GM13977 (cell line): ENCODE results near the gene PYGL.
"Not testable (repeated sequence)": the region's sequence is repeated elsewhere in the genome, so short reads cannot be mapped to it uniquely, and the experiment has no call there.

ENCODE experiments used
- DNase-seq: peaks from one replicate; pipeline ENCODE4 v3.0.0; 2012; ENCODE audit warnings: low spot score
- in situ Hi-C: fragments of 300-500 bp; cut with MboI; formaldehyde crosslinking; loops from one replicate; pipeline ENCODE4 v1.12.0; 2022; ENCODE audit warnings: low sequenced_read_pairs, low pct_unique_long_range_greater_than_20kb, mixed read lengths, inconsistent platforms; ENCODE audit not compliant: unreplicated experiment
- TF ChIP-seq, protein P1 (sequence below): IDR thresholded peaks from 2 replicates; pipeline ENCODE4 v1.5.1; 2012; ENCODE audit warnings: mild to moderate bottlenecking, control low read depth; ENCODE audit not compliant: insufficient read depth; ENCODE audit errors: extremely low read depth, missing control alignments

PYGL gene

GRCh38 chr14:50928002-50928635 is 16.2 kb downstream of the PYGL start:
- in situ Hi-C loops, result no loop called here
- TF ChIP-seq, protein P1, sequence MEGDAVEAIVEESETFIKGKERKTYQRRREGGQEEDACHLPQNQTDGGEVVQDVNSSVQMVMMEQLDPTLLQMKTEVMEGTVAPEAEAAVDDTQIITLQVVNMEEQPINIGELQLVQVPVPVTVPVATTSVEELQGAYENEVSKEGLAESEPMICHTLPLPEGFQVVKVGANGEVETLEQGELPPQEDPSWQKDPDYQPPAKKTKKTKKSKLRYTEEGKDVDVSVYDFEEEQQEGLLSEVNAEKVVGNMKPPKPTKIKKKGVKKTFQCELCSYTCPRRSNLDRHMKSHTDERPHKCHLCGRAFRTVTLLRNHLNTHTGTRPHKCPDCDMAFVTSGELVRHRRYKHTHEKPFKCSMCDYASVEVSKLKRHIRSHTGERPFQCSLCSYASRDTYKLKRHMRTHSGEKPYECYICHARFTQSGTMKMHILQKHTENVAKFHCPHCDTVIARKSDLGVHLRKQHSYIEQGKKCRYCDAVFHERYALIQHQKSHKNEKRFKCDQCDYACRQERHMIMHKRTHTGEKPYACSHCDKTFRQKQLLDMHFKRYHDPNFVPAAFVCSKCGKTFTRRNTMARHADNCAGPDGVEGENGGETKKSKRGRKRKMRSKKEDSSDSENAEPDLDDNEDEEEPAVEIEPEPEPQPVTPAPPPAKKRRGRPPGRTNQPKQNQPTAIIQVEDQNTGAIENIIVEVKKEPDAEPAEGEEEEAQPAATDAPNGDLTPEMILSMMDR, result no peak
- DNase-seq, result no peak

DNA sequence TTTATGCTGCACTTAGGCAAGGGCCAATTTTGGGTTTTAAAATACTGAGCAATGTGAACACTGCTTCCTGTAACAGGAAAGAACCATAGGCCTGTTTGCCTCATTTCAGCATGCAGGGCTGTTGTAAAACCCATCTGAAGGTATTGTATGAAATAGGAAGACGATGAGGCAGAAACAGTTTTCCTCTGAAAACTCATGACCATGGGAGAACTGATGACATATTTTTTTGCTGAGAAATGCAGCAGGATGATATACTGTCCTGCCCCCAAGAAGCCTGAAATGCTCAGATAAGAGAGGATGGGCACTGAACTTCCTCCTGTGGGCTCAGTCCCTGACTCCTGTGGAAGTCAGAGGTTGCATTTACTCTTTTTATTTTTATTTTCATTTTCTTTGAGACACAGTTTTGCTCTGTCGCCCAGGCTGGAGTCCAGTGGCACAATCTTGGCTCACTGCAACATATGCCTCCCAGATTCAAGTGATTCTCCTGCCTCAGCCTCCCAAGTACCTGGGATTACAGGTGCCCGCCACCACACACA is 17.4 kb downstream of the PYGL start:
- in situ Hi-C loops, result no loop called here
- no peak for DNase-seq
- TF ChIP-seq, protein P1, result no peak

DNA sequence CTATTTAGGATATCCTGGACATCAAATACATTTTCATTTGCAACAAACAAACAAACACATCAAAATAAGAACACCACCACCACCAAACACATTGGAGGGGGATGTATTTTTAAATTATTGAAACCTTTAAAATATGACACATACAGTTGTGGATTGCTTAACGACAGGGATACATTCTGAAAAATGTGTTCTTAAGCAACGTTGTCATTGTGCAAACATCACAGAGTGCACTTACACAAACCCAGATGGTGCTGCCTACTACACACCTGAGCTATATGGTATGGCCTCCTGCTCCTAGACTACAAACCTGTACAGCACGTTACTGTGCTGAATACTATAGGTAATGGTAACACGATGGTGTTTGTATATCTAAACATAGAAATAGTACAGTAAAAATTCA is 19.4 kb downstream of the PYGL start:
- TF ChIP-seq, protein P1, result no peak
- DNase-seq, result no peak
- in situ Hi-C loops, result no loop called here

GRCh38 chr14:50924236-50924635 is 20.0 kb downstream of the PYGL start:
- in situ Hi-C loops, result no loop called here
- TF ChIP-seq, protein P1, result no peak
- no peak for DNase-seq

- DNase-seq, result no peak
- TF ChIP-seq, protein P1, result no peak
- in situ Hi-C loops, result no loop called here
These were observed 21.5 kb downstream of the PYGL start for GRCh38 chr14:50922803-50923202.

DNA sequence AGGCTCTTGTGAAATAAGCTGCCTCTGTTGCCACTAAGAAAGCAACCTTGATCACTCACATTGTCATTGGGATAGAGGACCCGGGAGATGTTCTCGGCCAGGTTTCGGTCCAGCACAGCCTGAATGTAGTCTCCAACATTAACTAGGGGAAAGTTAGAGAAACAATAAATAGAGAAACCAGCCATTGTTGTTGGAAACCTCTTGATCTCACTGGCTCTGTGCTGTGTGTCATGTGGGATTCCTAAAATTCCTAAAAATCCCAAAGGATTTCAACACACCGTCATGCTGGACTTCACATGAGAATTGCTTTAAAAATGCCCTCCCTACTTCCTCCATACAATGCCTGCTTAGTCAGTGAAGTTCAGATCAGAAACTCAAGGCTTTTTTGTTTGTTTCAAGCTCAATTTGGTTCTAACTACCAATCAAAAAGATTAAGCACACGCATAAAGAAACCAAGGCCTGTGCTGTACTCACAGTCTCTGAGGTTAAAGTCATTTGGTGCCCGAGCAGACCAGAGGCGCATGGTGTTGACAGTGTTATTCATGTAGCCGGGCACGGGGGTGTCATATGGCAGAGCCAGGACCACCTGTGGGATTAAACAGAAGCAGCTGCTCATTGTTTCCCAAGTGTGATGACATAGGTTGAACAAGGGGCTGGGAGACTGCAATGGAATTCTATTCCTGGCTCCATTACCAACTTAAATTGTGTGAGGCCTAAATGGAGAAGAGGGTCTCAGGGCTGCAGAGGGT is 23.6 kb downstream of the PYGL start:
- in situ Hi-C loops, result no loop called here
- TF ChIP-seq, protein P1, result no peak
- no peak for DNase-seq

DNA sequence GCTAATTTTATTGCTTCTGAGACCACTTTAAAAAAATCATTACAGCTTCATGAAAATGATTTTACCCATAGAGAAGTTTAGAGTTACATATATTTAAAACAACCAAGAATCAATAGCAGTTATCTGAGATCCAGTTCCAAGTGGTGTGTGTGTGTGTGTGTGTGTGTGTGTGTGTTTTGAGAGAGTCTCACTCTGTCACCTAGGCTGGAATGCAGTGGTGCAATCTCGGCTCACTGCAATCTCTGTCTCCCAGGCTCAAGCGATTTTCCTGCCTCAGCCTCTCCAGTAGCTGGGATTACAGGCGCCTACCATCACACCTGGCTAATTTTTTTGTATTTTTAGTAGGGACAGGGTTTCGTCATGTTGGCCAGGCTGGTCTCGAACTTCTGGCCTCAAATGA is 24.8 kb downstream of the PYGL start:
- in situ Hi-C loops, DNase-seq: not testable (repeated sequence)
